HL-60 (cell line): ENCODE results near the gene KYAT1.

ENCODE experiments used
- CTCF ChIP-seq: IDR thresholded peaks from one replicate; pipeline ENCODE4 v1.5.1; 2011; ENCODE audit warnings: low read length, control low read depth, inconsistent platforms; ENCODE audit not compliant: insufficient read depth
- GABPA ChIP-seq: IDR thresholded peaks from 2 replicates; pipeline ENCODE4 v1.6.1; 2012; ENCODE audit warnings: low read depth
- POLR2AphosphoS5 ChIP-seq: IDR thresholded peaks from 2 replicates; pipeline ENCODE4 v1.6.1; 2012; ENCODE audit warnings: low read depth
- SPI1 ChIP-seq: IDR thresholded peaks from 2 replicates; pipeline ENCODE4 v1.6.1; 2012; ENCODE audit warnings: low read depth, mild to moderate bottlenecking, borderline replicate concordance
- TF ChIP-seq, protein P1 (sequence below): IDR thresholded peaks from 2 replicates; pipeline ENCODE4 v1.6.1; 2012; ENCODE audit warnings: low read depth; ENCODE audit not compliant: insufficient replicate concordance

DNA sequence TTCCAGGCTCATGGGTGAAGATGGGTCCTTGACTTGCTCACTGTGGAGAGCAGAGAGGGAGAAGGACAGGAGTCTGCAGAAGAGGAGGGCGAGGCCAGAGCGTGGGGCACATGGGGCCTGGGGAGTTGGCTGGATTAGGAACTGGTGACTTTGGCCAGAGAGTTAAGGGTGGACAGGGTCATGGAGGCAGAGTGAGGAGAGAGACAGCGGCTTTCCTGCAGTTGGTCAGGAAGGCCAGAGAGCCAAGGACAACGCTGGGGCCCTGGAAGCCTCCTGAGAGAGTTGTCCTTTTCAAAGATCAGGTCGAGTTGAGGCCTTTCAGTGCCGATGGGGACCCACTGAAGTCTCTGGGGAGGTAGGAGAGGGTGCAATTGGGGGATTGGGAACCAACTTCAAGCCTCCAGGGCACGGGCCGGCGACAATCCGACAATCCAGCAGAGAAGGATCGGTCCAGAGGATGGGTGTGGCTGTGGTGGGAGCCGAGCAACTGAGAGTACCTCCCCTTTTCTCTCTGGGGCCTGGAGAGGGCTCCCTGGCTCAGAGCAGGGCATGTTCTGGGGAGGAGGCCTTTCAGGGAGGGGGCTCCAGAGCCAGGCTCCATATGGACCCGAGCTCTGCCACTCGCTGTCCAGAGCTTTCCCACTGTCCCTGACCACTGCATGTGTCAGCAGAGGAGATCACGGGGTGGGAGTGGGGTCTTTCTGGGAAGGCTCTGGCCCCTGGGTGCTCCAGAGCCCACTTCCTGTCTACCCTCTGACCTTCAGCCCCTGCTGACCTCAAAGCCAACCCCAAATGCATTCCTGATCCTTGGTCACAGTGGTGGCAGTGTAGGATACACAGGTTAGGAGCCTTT lies 31.5 kb upstream of the KYAT1 start:
- TF ChIP-seq CTCF (no peak), POLR2AphosphoS5 (no peak), SPI1 (no peak), GABPA (no peak)
- TF ChIP-seq, protein P1, sequence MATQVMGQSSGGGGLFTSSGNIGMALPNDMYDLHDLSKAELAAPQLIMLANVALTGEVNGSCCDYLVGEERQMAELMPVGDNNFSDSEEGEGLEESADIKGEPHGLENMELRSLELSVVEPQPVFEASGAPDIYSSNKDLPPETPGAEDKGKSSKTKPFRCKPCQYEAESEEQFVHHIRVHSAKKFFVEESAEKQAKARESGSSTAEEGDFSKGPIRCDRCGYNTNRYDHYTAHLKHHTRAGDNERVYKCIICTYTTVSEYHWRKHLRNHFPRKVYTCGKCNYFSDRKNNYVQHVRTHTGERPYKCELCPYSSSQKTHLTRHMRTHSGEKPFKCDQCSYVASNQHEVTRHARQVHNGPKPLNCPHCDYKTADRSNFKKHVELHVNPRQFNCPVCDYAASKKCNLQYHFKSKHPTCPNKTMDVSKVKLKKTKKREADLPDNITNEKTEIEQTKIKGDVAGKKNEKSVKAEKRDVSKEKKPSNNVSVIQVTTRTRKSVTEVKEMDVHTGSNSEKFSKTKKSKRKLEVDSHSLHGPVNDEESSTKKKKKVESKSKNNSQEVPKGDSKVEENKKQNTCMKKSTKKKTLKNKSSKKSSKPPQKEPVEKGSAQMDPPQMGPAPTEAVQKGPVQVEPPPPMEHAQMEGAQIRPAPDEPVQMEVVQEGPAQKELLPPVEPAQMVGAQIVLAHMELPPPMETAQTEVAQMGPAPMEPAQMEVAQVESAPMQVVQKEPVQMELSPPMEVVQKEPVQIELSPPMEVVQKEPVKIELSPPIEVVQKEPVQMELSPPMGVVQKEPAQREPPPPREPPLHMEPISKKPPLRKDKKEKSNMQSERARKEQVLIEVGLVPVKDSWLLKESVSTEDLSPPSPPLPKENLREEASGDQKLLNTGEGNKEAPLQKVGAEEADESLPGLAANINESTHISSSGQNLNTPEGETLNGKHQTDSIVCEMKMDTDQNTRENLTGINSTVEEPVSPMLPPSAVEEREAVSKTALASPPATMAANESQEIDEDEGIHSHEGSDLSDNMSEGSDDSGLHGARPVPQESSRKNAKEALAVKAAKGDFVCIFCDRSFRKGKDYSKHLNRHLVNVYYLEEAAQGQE = no peak
